ENCODE measurements around the gene SLC47A2.

Gene SLC47A2

GRCh38 chr17:19644493-19645210 lies 71.7 kb downstream of the SLC47A2 start:
- FAIRE-seq = no peak

GRCh38 chr17:19642373-19642893 lies 74.0 kb downstream of the SLC47A2 start:
- FAIRE-seq = no peak

- FAIRE-seq = no peak
Measured at GRCh38 chr17:19641687-19642372, 74.6 kb downstream of the SLC47A2 start.

GRCh38 chr17:19631905-19632304 lies 84.5 kb downstream of the SLC47A2 start:
- FAIRE-seq = no peak

- FAIRE-seq = no peak
Measured at GRCh38 chr17:19630661-19631060, 85.7 kb downstream of the SLC47A2 start.

- FAIRE-seq = no peak
Measured at GRCh38 chr17:19630035-19630434, 86.3 kb downstream of the SLC47A2 start.

- FAIRE-seq = no peak
Measured at GRCh38 chr17:19629449-19629848, 86.9 kb downstream of the SLC47A2 start.

Measured in colon (tissue), 2 donors.